Hepatocyte (in vitro differentiated cells): ENCODE measurements around the gene ANAPC10. TPM values are rescaled to one million over a fixed set of nuclear protein-coding genes. Genes with fewer than 3 reads are reported as not detected.

Source experiments
- DNase-seq: peaks from one replicate; pipeline ENCODE4 v3.0.0-alpha.2; 2016; ENCODE audit warnings: low spot score
- H2AFZ ChIP-seq: fragments of 200-600 bp; sonication (generic); 2 replicates; pipeline ENCODE4 v1.6.0; 2016; ENCODE audit warnings: antibody characterized with exemption, mild to moderate bottlenecking
- H3K27ac ChIP-seq: fragments of 200-600 bp; sonication (generic); 2 replicates; pipeline ENCODE4 v1.5.1; 2016; ENCODE audit warnings: mild to moderate bottlenecking
- H3K27me3 ChIP-seq: fragments of 200-600 bp; sonication (generic); 2 replicates; pipeline ENCODE4 v1.6.1; 2016
- H3K36me3 ChIP-seq: fragments of 200-600 bp; sonication (generic); replicated peaks from 2 replicates; pipeline ENCODE4 v1.5.1; 2016; ENCODE audit warnings: low read depth; ENCODE audit not compliant: insufficient read depth
- H3K4me1 ChIP-seq: fragments of 200-600 bp; sonication (generic); 2 replicates; pipeline ENCODE4 v1.5.1; 2016; ENCODE audit warnings: mild to moderate bottlenecking, moderate library complexity; ENCODE audit not compliant: insufficient read depth
- H3K4me2 ChIP-seq: fragments of 200-600 bp; sonication (generic); 2 replicates; pipeline ENCODE4 v1.6.0; 2016
- H3K4me3 ChIP-seq: fragments of 200-600 bp; sonication (generic); 2 replicates; pipeline ENCODE4 v1.5.1; 2016; ENCODE audit warnings: mild to moderate bottlenecking
- H3K79me2 ChIP-seq: fragments of 200-600 bp; sonication (generic); 2 replicates; pipeline ENCODE4 v1.6.0; 2017; ENCODE audit warnings: mild to moderate bottlenecking
- H3K9me2 ChIP-seq: fragments of 200-600 bp; sonication (generic); replicated peaks from 2 replicates; pipeline ENCODE4 v1.6.0; 2017; ENCODE audit warnings: mild to moderate bottlenecking; ENCODE audit not compliant: insufficient read depth
- H3K9me3 ChIP-seq: fragments of 200-600 bp; sonication (generic); 2 replicates; pipeline ENCODE4 v1.5.1; 2016; ENCODE audit warnings: low read depth, mild to moderate bottlenecking
- H4K20me1 ChIP-seq: fragments of 200-600 bp; sonication (generic); 2 replicates; pipeline ENCODE4 v1.6.0; 2016; ENCODE audit warnings: mild to moderate bottlenecking; ENCODE audit not compliant: insufficient read depth, poor library complexity, severe bottlenecking
- CTCF ChIP-seq: fragments of 200-600 bp; sonication (generic); IDR thresholded peaks from 2 replicates; pipeline ENCODE4 v1.5.1; 2016; ENCODE audit warnings: antibody characterized with exemption, mild to moderate bottlenecking; ENCODE audit not compliant: poor library complexity
- EZH2 ChIP-seq: fragments of 200-600 bp; sonication (generic); IDR thresholded peaks from 2 replicates; pipeline ENCODE4 v1.6.1; 2016; ENCODE audit warnings: antibody characterized with exemption, mild to moderate bottlenecking, borderline replicate concordance
- EZH2phosphoT487 ChIP-seq: fragments of 200-600 bp; sonication (generic); IDR thresholded peaks from one replicate; pipeline ENCODE4 v1.6.1; 2018; ENCODE audit warnings: antibody characterized with exemption, mild to moderate bottlenecking, low read depth, moderate library complexity; ENCODE audit not compliant: unreplicated experiment, severe bottlenecking
- WGBS: methylation state at CpG from one replicate; pipeline ENCODE4 v1.1.6; 2016; ENCODE audit warnings: low lambda C conversion rate; ENCODE audit errors: missing lambda C conversion rate; 5-methylcytosine and 5-hydroxymethylcytosine counted together
- polyA plus RNA-seq: library from polyadenylated mRNA; unstranded; fragments of >200 nt; fragmentation: Nextera tagmentation; extraction: Ambion mirVana; gene quantifications from 2 replicates; pipeline ENCODE4 v1.2.1, GENCODE V29; 2016
- total RNA-seq: library from RNA; depleted of rRNA; stranded (reverse); fragments of >200 nt; gene quantifications from 2 replicates; pipeline ENCODE4 v1.2.3, GENCODE V29; 2014

The ANAPC10 gene
- total and polyA plus RNA-seq, 2 experiments from 2014 or later = 27.2 to 31.0 TPM

- Histone ChIP-seq H2AFZ (no peak overlapping the region), H3K9me3 (no peaks in the 10 kb centered on the region), H3K27me3 (no peaks in the 10 kb centered on the region), H3K4me2 (no peak overlapping the region), H3K4me1 (no peaks in the 10 kb centered on the region), H3K9me2 (no peaks in the 10 kb centered on the region), H3K79me2 (peaks cover 8% of the 10 kb centered on the region), H3K36me3 (no peaks in the 10 kb centered on the region), H4K20me1 (no peaks in the 10 kb centered on the region), H3K4me3 (no peak overlapping the region), H3K27ac (no peak overlapping the region)
- TF ChIP-seq EZH2 = no peak
- TF ChIP-seq CTCF = no peak
- no peak for TF ChIP-seq EZH2phosphoT487
- no peak for DNase-seq
- 95% methylated on average over 3 of the region's 3 CpGs for WGBS
Measured at GRCh38 chr4:145041378-145041777, 56.6 kb downstream of the ANAPC10 start.

- Histone ChIP-seq H3K4me1 (no peaks in the 10 kb centered on the region), H3K79me2 (peaks cover 2% of the 10 kb centered on the region), H3K36me3 (peaks cover 2% of the 10 kb centered on the region), H3K9me2 (no peaks in the 10 kb centered on the region), H4K20me1 (no peaks in the 10 kb centered on the region), H3K4me3 (no peak overlapping the region), H3K27ac (no peak overlapping the region), H3K9me3 (no peaks in the 10 kb centered on the region), H3K4me2 (no peak overlapping the region), H3K27me3 (no peaks in the 10 kb centered on the region), H2AFZ (no peak overlapping the region)
- 95% methylated on average over 2 of the region's 2 CpGs for WGBS
- TF ChIP-seq CTCF = no peak
- TF ChIP-seq EZH2phosphoT487 = no peak
- TF ChIP-seq EZH2 = no peak
- no peak for DNase-seq
Measured at GRCh38 chr4:145035494-145036136, 62.4 kb downstream of the ANAPC10 start.

GRCh38 chr4:145034727-145035211 lies 63.2 kb downstream of the ANAPC10 start:
- Histone ChIP-seq H3K27ac (no peak overlapping the region), H2AFZ (no peak overlapping the region), H4K20me1 (no peaks in the 10 kb centered on the region), H3K9me2 (no peaks in the 10 kb centered on the region), H3K4me2 (no peak overlapping the region), H3K27me3 (no peaks in the 10 kb centered on the region), H3K36me3 (peaks cover 2% of the 10 kb centered on the region), H3K4me3 (no peak overlapping the region), H3K79me2 (peaks cover 2% of the 10 kb centered on the region), H3K9me3 (no peaks in the 10 kb centered on the region), H3K4me1 (no peaks in the 10 kb centered on the region)
- no peak for TF ChIP-seq EZH2
- TF ChIP-seq EZH2phosphoT487 = no peak
- TF ChIP-seq CTCF = no peak
- WGBS = 89% methylated on average over 6 of the region's 6 CpGs
- peak; percentile 12 for DNase-seq
